Panc1 (cell line): ENCODE measurements around the gene OR1C1.

Source experiments
- CTCF ChIP-seq: fragments of 450-650 bp; IDR thresholded peaks from 2 replicates; pipeline ENCODE4 v1.5.1; 2017; ENCODE audit warnings: mild to moderate bottlenecking
- POLR2AphosphoS5 ChIP-seq: IDR thresholded peaks from 2 replicates; pipeline ENCODE4 v1.6.1; 2012; ENCODE audit warnings: mild to moderate bottlenecking, low read depth, low read length, moderate library complexity
- REST ChIP-seq, 2 experiments: IDR thresholded peaks; 2 replicates each; pipeline ENCODE4 v1.6.1; 2011 to 2012; ENCODE audit warnings: low read depth in 2 of 2, control low read depth in 1 of 2, low read length in 1 of 2, mild to moderate bottlenecking in 1 of 2, moderate library complexity in 1 of 2; ENCODE audit not compliant: insufficient read depth in 1 of 2
- SIN3A ChIP-seq: IDR thresholded peaks from 2 replicates; pipeline ENCODE4 v1.6.1; 2012; ENCODE audit warnings: low read depth, mild to moderate bottlenecking, low read length, moderate library complexity, borderline replicate concordance; ENCODE audit not compliant: insufficient read depth
- TCF7L2 ChIP-seq: IDR thresholded peaks from 2 replicates; pipeline ENCODE4 v1.6.1; 2011; ENCODE audit warnings: mild to moderate bottlenecking, low read depth, low read length, inconsistent platforms

- TF ChIP-seq CTCF (no peak), POLR2AphosphoS5 (no peak), TCF7L2 (no peak), REST (IDR thresholded peaks at IDR 0.05; ENCODE audit: insufficient read depth in 1 of 2, low read depth in 2 of 2, low read length in 1 of 2) (no peak), SIN3A (no peak)
These were observed 46.6 kb downstream of the OR1C1 start for GRCh38 chr1:247713753-247714152.
